CD4-positive, alpha-beta T cell treated with Interleukin-21 for 1 hour (primary cell): ENCODE results near the gene NECAB3.

Source experiments
- DNase-seq: peaks from one replicate; pipeline ENCODE4 v3.0.0-alpha.2; 2020

Gene NECAB3

DNA sequence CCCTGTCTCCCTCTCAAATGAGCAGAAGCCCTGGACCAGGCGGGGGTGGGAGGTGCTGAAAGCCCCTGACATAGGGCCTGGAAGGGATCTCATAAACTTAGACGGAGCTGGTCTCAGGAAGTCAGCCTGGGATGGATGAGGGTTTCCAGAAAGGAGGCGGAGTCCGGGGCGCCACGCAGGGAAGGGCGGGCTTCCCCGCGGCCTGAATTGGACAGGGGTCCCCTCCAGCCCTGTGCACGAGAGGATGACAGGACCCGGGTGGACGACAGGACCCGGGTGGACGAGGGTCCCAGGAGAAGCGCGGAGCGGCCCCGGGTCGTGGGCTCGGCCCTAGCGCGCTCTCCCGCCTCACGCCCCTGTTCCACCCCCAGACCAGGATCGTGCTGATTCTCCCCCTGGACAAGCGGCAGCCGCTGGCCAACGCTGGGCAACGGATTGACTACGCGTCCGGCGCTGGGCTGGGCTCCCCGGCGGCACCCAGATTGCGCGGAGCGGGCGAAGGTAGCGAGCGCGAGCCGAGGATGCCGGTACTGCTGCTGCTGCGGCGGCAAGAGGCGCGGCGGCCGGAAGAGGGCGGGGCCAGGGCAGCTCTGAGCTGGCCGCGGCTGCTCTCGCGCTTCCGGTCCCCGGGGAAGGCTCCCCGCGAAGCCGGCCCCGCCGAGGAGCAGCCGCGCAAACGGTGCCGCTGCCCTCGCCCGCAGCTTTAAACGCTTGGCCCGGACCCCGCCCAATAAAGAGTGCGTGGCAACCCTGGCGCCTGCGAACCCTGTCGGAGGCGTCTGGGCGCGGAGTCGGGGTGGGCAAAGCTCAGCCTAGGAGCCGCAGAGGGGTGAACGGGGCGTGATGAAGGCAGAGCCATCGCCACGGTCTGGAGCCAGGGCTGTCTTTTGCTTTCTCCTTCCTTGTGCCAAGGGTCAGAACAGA, 10.8 kb downstream of the NECAB3 start:
- peak; percentile 85 for DNase-seq

DNA sequence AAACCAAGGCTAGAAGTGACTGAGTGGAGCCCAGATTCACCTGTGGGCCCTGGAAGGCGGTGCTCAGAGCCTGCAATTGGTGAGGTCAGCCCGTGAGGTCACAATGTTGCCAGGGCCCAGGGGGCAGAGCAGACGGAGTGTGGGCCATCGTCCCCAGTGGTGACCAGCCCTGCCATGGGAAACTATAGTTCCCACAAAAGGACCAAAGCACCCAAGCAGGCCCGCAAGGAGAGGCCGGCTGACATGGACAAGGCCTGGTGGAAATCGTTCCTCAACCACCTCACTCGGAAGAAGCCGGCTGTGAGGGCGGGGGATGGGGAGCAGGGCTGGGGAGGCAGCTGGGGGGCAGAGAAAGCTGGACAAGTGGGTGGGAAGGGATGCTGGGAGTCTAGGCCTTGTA, 12.1 kb downstream of the NECAB3 start, which contains the start of gene C20orf144:
Gene C20orf144 (plus strand): TSS at position 156 of the 400 bp plus-strand sequence. CDS start 19 bp downstream, at position 175.
- no peak for DNase-seq

DNA sequence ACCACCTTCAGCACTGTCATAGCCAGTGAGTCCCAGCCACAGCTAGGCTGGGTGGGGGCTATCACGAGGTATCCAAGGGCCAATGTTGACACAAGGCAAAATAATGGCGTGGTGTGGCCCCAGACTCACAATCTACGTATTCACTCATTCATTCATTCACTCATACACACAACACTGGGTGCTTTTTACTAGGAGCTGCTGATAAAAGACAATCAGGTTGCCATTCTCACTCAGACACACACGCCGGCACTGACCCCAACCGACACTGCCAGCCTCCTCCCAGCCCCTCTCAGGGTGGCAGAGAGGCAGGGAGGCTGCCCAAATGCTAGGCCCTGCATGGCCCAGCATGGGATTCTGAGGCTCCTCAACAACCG, 13.6 kb downstream of the NECAB3 start:
- no peak for DNase-seq

DNA sequence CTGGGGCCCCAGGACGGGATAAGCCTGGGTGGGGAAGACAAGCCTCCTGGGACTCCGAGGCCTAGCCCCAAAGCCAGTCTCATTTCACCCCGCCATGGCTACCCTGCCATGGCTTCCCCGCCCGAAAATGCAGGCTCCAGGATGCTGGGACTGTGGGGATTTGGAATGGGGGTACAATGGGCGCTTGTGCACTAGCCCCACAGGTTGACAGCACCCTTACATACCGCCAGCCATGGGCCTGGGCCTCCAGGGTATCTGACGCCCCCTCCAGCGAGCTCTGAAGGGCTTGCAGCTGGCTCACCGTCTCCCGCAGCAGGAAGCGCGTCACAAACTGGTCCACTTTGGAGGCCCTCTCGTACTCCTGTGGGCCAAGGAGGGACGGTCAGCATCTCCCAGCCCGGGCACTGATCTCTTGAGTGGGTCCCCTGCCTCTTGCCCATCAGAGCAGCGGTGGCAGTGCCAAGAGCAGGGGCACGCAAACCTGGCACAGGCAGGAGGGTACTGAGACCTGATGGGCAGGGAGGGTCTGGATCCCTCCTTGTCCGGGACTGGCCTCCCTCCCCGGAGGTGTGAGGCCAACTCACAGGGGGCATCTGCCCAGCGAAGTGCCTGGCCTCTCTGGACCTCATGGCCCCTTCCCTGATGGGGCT, 14.1 kb downstream of the NECAB3 start:
- no peak for DNase-seq

DNA sequence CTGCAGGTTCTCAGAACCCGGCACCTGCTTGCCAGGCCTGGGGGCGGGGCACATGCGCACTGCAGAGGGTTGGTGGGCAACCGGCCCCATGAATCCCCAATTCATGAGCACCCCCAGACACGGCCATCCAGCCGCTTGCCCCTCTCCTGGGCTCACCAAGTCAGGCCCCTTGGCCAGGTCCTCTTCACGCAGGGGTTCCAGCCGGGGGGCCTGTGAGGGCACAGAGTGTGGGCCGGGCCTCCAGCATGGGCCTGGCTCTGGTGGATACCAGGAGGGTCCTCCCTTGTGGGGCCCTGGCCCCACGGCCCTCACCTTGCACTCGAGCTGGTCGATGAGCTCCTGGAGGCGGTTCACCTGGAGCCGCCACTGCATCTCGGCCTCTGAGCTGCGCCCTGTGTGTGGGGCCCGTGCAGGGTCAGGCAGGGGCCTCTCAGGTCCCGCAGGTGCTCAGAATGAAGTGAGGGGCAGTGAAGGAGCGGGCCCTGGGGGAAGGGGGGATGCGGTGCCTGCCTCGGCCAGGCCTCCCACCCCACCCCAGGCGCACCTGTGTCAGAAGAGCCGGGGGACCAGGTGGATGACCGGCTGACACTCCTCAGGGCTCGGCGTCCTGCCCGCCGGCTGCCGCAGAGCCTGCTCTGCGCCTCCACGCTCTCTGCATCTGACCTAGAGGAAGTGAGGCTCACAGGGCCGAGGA, 14.7 kb downstream of the NECAB3 start:
- no peak for DNase-seq

DNA sequence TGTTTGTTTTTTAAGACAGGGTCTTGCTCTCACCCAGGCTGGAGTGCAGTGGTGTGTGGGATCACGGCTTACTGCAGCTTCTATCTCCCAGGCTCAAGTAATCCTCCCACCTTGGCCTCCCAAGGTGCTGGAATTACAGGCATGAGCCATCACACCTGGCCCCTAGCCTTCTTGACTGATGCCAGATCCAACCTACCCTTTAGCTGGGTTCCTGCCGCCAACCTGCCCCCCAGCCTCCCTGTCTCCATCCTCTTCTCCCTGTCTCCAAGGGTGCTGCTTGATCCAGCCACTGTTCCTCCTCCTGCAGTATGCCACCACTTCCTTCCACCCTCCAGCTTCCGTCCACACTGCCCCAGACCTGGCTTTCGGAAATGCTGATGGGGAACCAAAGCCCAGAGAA, 15.3 kb downstream of the NECAB3 start:
- DNase-seq, result no peak

DNA sequence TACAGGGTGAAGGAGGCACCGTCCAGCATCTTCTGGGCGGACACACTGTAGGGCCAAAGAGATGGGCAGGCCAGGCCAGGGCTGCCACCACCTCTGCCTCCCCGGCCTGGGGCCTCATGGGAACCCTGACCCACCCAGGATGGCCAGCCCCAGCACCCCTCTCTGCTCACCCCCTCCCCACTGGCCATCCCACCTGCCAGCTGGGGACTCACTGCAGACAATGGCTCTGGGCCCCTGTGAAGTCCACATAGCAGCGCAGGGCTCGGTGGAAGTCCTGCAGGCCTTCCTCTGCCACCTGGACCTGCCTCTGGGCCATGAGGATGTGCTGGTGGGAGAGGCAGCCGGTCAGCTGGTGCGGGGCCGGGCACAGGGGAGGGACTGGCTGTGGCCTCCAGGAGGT, 15.7 kb downstream of the NECAB3 start:
- DNase-seq, result no peak

DNA sequence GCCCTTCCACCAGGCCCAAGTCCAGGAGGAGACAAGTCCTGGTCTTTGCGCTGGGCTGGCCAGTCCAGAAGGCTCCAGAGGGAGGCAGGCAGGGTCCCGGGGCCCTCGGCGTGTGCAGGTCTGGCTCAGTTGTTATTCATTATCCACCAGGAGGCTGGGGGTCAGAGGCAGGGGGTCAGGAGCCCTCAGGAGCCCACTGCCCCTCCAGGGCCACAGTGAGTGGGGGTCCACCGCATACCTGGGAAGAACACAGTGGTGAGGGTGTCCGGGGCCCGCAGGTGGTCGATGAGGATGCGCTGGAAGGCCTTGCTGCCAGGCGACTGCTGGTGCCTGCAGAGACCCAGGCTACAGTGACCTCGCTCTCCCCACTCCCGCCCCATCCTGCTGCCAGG, 16.5 kb downstream of the NECAB3 start:
- no peak for DNase-seq

DNA sequence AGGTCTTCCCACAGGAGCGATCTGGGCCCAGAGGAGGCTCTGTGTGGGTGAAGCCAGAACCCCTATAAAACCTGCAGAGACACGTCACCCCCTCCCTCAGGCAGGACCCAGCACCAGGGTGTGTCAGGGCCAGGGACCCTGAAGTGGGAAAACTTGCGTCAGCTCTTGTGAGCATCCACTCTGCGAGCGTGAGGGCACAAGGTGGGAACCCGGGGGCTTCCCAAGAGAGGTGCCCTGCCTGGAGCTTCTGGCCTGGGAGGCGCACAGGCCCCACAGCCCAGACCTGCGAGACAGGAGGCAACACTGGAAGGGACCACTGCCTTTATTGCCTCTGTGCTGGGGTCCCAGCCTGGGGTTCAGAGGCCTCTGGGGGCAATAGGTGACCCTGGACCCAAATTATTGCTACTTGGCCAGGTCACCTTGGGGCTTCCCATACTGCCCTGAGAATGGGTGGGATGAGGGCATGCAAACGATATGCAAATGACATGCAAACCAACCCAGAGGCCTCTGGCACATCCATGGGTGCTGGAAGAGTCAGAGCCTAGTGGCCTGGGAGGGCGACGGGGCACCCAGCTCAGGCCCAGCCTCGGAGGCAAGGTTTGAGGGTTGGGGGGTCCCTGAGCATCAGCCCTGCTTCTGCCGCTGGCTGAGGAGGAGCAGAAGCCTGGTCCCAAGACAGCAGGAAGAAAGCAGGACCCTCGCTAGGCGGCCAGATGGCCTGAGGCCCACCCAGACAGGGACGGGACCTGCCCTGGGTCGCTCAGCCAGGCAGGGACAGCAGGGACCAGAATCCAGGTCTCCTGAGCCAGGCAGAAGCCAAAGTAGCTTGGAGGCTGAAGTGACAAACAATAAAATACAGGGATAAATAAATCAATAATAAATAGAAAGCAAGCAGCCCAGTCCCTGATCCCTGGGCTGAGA, 17.2 kb downstream of the NECAB3 start:
- DNase-seq, result no peak

DNA sequence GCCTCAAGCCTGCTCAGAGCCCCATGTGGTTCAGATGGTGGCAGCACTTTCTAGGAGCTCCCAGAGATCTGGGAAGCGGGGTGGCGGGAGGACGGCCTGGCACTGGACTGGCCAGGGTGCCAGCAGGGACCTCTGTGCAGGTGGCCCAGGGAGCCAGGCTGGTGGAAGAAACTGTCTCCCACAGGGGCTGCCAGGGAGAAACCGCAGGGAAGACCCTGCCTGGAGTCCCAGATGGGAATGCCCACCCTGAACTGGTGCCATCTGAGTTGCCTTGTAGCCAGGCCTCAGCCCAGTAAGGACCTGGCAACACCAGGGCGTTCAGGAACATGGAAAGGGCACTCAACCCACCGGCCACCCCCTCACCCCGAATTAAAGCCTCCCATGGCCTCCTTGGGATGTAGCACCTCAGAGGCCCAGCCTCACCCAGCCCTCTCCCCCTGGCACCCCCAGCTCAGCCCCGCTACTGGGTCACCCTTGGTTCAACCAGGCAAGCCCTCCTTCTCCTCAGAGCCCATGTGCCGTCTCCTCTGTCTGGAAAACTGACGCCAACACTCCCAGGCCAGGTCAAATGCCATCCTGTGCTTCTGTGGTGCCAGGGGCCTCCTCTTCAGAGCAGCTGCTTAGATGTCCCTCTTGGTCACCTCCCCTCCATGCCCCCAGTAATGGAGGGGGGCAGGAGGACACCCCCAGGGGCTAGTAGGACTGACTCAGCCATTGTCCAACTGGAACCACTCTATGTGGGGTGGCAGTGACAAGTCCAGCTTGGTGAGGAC, 18.0 kb downstream of the NECAB3 start:
- no peak for DNase-seq

DNA sequence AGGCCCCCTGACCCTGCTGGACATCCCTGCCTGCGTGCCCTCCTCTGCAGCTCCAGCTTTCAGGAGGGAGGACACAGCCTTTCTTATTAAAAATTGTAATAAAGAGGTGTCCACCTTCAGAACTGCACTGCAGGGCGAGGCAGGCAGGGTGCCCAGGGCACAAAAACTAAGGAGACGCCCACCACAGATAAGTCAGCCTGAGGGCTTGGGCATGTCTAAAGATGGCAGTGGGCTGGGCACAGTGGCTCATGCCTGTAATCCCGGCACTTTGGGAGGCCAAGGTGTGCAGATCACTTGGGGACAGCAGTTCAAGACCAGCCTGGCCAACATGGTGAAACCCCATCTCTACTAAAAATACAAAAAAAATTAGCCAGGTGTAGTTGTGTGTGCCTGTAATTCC, 19.1 kb downstream of the NECAB3 start:
- DNase-seq, result no peak

DNA sequence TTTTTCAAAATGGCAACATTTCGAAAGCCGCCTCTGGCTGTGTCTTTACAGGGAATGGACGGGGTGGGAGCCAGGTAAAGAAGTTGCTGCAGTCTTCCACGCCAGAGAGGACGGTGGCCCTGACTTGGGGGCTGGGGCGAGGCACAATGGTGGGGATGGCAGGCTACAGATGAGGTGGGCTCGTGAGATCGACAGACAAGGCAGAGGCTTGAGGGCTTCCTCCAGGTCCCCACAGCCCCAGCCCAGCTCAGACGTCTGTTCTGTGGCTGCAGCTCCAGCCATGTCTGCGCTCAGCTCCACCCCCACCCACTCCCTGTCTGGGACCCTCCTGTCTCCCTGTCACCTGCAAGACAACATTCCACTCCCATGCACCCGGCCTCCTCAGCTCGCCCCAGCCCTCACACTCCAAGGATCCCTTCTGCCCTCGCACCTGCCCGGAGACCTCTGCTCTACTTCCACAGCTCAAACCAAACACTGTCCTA, 19.5 kb downstream of the NECAB3 start:
- no peak for DNase-seq

DNA sequence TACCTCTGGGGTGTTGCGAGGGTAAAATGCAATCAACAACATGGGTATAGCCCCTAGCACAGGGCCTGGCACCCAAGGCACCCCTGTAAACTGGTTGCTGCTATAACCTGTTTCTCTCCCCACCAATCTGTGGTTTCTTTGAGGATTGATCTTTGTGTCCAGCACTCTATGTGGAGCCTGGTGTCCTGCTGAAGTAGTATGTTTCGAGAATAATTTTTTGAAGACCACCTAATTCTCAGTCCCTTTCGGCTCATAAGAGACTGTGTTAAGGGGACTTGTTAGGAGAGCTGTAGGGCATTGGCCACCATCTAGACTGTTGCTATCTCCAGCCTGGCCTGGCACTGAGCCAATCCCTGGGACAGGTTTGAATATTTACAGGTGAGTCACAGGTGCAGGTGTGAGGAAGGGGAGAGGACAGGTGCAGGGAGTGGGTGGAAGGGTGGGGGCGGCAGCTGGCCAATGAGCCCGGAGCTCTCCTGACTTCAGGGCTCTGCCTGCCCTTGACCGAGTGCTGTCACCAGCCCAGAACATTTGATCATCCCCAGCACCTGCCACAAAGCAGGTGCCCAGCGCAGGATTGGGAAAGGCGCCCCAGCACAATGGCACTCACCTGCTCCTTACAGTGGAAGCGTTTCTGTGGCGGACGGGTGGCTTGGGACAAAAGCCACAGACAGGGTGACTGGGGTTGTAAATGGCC, 20.2 kb downstream of the NECAB3 start:
- no peak for DNase-seq

DNA sequence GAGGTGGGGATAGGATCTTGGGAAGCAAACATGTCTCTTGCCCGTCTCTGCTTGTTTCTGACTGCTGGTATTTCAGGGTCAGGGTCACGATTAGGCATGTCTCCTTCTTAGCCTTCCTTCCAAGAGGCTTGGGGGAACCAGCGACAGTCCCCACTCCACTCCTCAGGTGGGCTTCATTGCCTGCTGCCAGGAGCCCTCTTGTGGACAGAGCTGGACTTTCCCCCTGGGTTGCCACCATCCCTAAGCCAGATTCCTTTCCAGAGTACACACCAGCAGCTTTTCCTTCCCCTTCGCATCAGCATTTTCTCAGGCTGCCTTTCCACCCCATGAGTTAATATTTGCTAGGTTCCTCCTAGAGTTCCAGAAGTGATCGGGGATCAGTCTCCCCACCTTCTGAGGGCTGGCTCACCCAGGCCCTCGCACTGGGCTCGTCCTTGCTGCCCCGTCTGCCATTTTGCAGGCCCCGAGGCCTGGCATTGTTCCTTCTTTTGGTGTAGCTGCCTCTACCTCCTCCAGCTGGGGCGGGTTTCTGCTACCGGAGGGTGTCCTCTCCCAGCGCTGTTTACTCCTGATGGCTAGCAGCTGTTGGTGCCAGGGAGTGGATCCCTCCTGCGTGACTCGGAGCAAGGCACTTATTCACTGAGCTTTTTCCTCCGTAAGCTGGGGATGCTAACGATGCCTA, 20.9 kb downstream of the NECAB3 start:
- DNase-seq, result peak; percentile 53

DNA sequence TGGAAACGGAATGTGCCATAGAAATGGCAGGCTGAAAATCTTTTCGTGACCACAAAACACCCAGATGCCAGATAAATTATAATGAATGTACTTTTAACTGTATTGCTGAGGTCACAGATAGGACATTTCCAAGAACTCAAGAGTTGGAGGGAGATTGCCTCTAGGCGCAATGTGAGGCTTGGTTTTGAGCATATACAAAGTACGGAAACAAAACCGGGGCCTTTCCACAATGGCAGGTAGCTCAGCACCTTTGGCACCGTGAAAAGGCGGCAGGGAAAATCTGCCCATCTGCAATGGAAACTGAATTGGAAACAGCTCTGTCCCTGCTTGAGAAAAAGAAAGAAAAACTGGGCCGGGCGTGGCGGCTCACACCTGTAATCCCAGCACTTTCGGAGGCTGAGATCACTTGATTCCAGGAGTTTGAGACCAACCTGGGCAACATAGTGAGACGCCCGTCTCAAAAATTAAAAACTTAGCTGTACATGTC, 22.6 kb downstream of the NECAB3 start:
- no peak for DNase-seq

DNA sequence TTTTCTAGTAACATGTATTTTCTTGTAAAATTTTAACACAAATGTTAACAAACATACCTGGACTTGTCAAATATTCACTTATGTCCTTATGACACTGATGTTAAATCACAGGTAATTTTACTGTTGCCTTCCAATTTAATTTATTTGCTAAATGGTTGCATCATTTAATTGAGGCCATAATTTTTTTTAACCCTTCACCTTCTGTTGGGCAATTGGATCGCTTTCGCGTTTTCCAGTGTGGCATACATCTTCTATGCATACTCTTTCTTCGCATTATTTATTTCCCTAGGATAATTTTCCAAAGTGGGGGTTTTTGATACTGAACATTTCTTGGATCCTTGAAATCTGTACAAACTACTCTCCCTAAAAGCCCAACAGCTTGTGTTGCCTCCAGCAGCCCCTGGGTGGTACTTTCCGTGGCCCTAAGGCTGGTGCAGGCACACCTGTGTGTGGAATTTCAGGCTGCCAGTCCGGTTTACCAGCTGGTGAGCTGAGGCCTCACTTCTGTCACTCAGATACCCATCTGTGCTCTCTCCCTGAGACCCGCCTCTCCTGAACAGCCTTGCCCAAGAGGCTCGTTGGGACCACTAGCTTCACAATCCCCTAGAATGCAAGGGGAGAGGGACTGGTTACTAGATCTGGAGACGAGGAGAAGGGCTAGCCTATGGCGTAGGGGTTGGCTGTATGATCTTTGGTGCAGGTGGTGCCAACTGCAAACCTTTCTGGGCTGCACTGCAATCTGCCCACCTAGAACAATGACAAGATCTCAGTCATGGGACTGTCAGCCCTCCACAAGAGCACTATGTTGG, 23.3 kb downstream of the NECAB3 start:
- no peak for DNase-seq

DNA sequence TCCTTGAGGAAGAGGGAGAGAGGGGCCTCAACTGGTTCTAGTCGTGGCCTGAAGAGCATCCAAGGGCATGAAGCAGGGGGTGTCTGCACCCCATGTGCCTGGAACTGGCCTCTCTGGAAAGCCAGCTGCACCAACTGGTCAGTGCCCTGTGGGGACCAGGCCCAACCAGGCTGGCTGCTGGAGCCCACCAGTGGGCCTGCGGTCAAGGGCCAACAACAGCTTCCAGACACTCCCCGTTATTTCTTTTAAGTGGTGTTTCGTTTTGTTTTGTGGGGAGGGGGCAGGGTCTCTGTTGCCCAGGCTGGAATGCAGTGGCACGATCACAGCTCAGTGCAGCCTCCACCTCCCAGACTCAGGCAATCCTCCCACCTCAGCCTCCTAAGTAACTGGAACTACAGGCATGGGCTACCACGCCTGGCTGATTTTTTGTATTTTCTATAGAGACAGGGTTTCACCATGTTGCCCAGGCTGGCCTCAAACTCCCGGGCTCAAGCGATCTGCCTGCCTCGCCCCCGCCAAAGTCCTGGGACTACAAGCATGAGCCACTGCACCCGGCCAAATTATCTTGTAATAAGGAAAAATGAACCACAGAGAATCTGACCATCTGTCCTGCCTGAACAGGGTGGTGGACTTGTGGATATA, 24.0 kb downstream of the NECAB3 start:
- DNase-seq, result no peak

DNA sequence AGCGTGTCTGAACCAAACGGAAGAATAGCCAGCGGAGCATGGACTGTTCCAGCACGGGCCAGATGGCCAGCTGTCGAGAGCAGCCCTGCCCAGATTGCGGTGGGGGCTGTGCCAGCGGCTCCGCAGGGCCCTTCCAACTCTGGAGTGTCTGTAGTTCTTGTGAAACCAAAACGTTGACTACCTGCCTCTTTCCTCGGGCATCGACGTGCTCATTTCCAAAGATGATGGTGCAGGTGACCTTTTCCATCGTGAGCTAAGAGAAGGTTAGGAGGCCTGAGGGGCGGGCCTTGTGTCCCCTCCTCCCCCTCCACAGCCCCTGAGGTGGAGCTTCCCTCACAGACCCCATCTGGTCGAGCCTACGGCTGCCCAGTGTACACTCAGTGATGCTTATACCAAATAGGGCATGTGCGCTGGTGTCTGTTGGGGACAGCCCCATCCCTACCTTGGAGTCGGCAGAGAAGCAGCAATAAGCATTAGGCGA, 25.0 kb downstream of the NECAB3 start:
- DNase-seq, result no peak
